Fibroblast of skin of left quadriceps (primary cell): ENCODE data around the gene FTH1.
"Not testable (repeated sequence)": the region's sequence is repeated elsewhere in the genome, so short reads cannot be mapped to it uniquely, and the experiment has no call there.

ENCODE experiments used
- DNase-seq, 2 experiments: peaks; one replicate each; pipeline ENCODE4 v3.0.0-alpha.2; 2013; ENCODE audit warnings: low read depth in 2 of 2

Gene FTH1

GRCh38 chr11:61963282-61964057 is 4.0 kb downstream of the FTH1 start:
- DNase-seq: no peak

GRCh38 chr11:61963016-61963281 is 4.5 kb downstream of the FTH1 start:
- no peak for DNase-seq

- DNase-seq: no peak
Measured at GRCh38 chr11:61962213-61963015, 5.0 kb downstream of the FTH1 start.

GRCh38 chr11:61961570-61962212 is 5.7 kb downstream of the FTH1 start:
- no peak for DNase-seq

- DNase-seq: no peak
Measured at GRCh38 chr11:61960532-61960931, 6.9 kb downstream of the FTH1 start.

GRCh38 chr11:61959678-61960077 is 7.8 kb downstream of the FTH1 start:
- DNase-seq: no peak

GRCh38 chr11:61959114-61959513 is 8.3 kb downstream of the FTH1 start:
- no peak for DNase-seq

- DNase-seq: no peak
Measured at GRCh38 chr11:61958590-61958989, 8.8 kb downstream of the FTH1 start.

GRCh38 chr11:61957021-61957770 is 10.2 kb downstream of the FTH1 start:
- no peak for DNase-seq

GRCh38 chr11:61956191-61957020 is 11.0 kb downstream of the FTH1 start:
- no peak for DNase-seq

- no peak for DNase-seq
Measured at GRCh38 chr11:61955422-61956135, 11.9 kb downstream of the FTH1 start.

GRCh38 chr11:61954851-61955421 is 12.5 kb downstream of the FTH1 start:
- DNase-seq: peak in 1 of 2 experiments; percentile 62

- DNase-seq: no peak
Measured at GRCh38 chr11:61954106-61954850, 13.2 kb downstream of the FTH1 start.

GRCh38 chr11:61953632-61954031 is 13.8 kb downstream of the FTH1 start:
- DNase-seq: not testable (repeated sequence)

GRCh38 chr11:61952882-61953281 is 14.6 kb downstream of the FTH1 start:
- DNase-seq: no peak

- DNase-seq: no peak
Measured at GRCh38 chr11:61951484-61952135, 15.8 kb downstream of the FTH1 start.

- no peak for DNase-seq
Measured at GRCh38 chr11:61950035-61950547, 17.3 kb downstream of the FTH1 start, which contains the start of gene BEST1. TSS of gene BEST1 (plus strand) at chr11:61950351. CDS start at chr11:61951807, 1,456 bp downstream.
